DMS53 treated with DMSO at 0.1 percent for 48 hours (cell line): Measurements from ENCODE around the gene PCBP3.

ENCODE experiments used
- DNase-seq: peaks from one replicate; lab custom pipeline; 2025; ENCODE audit not compliant: unreplicated experiment; lab: John Stamatoyannopoulos, UW

The PCBP3 gene

GRCh38 chr21:45723049-45723958 is 79.8 kb downstream of the PCBP3 start:
- DNase-seq, result no peak

- no peak for DNase-seq
Measured at GRCh38 chr21:45724345-45724961, 80.9 kb downstream of the PCBP3 start.

GRCh38 chr21:45724994-45725843 is 81.7 kb downstream of the PCBP3 start:
- no peak for DNase-seq

DNA sequence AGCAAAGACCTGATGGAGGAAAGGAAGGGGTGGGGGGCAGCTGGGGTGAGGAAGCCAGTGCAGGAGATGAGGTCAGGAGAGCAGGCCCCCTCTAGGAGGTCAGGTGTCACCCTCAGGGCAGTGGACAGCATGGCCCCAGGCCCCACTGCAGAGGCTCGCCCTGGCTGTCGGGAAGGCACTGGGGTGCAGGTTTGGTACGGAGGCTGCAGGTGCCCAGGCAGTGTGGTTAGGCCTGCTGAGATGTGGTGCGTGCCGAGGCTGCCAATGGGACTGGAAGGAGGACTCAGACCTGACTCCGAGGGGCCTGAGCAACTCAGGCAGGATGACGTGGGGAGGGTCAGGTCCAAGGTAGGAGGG is 82.3 kb downstream of the PCBP3 start:
- DNase-seq, result no peak

- no peak for DNase-seq
Measured at GRCh38 chr21:45726438-45726837, 82.9 kb downstream of the PCBP3 start.

- DNase-seq, result no peak
Measured at GRCh38 chr21:45727390-45727789, 83.9 kb downstream of the PCBP3 start.

DNA sequence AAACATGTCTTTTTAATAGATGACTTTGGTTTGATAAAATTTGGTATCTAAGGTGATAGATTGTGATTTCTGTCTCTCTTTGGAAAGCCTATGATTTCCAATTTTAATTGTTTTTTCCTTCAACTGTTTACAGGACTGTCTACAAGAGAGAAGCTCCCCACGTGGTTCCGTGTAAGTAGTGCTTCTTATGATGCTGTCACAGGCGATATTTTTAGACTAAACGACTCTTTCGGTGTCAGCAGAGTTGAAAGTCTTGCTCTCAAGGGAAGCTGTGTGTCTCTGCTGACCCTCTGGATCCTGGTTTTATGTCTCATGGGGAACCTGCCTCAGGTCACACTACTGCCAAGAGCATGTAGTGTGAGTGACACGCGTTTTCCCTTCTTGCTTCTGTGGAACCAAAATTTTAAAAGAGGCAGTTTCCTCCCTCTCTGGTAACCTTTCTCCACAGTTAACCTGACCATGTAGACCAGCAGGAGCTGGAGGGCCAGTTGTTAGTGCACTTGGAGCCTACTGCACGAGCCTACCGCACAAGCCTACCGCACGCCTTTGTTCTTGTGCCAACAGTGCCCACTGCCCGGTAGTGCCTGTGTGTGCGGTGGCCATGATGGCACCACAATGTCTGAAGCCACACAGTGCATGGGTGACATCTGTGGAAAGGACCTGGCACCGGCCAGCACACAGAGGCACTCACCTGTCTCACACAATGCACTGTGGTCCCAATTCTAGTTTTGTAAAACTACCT is 91.9 kb downstream of the PCBP3 start:
- no peak for DNase-seq

DNA sequence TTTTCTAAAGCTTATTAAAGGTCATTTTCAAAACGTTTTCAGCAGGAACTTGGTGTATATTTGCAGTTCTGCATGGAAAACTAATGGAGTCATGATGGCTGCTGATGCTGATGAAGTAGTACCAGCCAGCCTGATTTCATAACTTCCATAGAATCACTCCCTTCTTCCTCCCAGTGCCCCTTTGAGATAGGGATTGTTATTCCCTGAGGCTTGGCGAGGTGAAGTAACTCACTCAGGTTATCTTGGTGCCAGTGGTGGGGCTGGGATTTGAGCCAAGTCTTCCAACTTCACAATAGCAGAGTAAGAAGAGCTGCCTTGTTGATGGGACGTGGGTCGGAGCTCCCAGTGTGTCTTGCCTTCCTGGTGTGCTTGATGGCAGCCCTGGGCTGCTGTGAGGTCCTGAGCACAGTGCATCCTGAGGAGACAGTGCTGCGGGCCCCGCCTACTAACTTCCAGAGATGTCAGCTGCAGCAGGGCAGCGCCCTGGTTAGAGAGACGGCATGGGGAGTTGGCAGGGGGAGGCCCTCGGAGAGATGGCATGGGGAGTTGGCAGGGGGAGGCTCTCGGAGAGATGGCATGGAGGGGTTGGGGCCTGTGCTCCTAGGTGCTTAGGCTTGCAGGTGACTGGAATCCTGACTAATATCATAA is 92.6 kb downstream of the PCBP3 start:
- no peak for DNase-seq

DNA sequence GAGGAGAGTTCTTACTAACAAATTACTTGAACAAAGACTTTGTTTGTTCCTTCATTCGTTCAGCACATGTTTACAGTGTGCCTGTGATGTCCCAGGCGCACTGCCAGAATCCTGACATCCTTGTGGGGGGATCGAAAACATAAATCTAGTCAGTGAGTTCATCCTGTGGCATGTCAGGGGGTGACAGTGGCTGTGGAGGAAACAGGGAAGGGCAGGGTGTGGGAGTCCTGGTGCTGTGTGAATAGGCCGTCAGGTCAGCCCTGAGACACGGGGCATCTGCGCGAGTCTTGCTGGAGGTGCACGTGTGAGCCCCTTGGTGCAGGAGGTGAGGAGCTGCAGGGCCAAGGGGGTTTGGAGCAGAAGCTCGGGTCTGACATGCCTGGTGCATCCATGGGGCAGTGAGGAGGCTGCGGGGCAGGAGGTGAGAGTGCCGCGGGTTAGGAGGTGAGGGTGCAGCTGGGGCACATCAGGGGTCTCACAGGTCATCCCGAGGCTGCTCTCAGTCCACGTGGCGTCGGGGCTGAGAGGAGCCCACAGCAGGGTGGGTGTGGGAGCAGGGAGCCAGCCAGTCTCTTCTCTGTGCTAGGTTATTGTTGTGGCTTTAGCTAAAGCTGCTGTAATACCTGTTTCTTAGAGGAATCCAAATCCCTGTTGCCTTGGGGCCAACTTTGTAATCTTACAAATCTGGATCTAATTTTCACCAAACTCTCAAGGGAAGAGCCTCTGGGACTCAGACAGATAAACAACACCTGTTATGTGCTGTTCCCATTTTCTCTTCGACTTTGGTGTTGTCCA is 93.4 kb downstream of the PCBP3 start:
- no peak for DNase-seq

GRCh38 chr21:45737485-45738166 is 94.1 kb downstream of the PCBP3 start:
- DNase-seq, result no peak

GRCh38 chr21:45739218-45740087 is 95.9 kb downstream of the PCBP3 start:
- no peak for DNase-seq

DNA sequence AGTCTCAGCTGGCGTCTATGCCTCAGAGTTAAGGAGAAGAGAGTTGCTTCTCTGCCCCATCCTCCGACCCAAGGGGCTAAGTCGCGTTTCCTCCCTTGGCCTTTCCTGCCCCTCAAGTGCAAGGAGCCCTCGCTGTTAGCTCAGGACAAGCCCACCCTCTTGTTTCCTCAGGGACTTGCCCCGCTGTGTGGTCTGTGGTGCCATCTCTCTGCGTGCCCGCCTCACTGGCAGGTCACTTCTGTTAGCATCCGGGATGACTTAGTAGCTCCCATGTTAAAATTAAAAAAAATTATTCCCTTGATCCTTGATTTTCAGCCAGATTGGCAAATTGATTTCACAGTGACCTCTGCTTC is 96.5 kb downstream of the PCBP3 start:
- no peak for DNase-seq

DNA sequence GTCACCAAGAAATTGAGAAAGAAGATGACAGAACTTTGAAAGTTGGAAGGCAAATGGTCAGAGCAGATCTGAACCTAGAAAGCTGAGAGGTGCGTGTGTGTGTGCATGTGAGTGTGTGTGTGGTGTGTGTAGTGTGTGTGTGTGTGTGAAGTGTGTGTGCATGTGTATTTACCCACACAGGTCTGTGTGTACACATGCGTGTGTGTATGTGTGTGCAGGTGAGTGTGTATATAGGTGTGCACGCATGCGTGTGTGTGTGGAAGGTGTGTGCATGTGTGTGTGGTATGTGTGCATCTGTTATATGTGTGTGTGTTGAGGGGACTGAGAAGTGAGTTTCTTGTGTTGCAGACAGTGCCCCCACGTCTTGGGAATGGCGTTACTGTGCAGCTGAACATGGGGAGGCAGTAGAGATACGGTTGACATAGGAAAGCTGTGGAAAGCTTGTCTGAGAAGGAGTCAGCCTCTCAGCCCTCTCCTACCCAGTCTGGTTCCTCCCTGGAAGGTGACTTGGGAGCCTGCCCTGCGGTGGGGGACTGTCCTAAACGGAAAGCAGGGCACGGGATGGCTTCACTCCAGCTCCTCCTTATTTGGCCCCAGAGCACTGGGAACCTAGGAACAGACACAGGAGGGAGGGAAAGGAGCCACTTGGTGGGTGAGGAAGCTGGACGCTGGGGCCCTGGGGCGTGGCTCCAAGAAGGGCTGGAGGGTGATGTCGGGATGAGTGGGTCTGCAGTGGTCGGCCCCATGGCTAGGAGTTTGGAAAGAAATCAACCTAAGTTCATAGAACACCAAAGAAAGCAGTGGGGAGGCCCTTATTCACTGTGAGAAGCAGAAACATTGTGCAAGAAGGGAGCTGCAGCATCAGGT is 97.2 kb downstream of the PCBP3 start:
- DNase-seq, result no peak

GRCh38 chr21:45741691-45742090 is 98.2 kb downstream of the PCBP3 start:
- DNase-seq, result no peak

- no peak for DNase-seq
Measured at GRCh38 chr21:45742247-45742646, 98.7 kb downstream of the PCBP3 start.

GRCh38 chr21:45745256-45745655 is 101.7 kb downstream of the PCBP3 start:
- DNase-seq, result no peak

DNA sequence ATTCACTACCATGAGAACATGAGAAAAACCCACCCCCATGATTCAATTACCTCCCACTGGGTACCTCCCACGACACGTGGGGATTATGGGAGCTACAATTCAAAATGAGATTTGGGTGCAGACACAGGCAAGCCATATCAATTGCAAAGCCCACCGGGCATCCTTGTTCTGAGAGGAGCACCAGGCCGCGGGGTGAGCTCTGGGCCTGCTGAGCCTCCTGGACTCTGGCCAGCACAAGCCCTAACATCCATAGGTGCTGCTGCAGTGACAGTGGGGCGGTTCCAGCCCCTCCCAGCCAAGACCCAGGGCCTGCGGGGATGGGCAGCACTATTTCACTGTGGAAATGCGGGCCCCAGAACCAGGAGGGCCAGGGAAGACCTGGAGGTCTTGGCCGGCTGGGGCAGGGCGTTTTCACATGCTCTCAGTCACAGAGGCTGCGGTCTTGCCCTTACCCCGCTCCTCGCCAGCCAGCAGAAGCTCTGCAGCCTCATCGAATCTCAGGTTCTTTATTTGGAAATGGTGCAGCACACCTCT is 103.8 kb downstream of the PCBP3 start:
- DNase-seq, result no peak
